Measurements from ENCODE around the gene TAF3. TPM values are rescaled to one million over a fixed set of nuclear protein-coding genes. Genes with fewer than 3 reads are reported as not detected.

The TAF3 gene
- total RNA-seq, 4 donors from 2014 or later: 11.7 to 12.6 (median 12.4) TPM

DNA sequence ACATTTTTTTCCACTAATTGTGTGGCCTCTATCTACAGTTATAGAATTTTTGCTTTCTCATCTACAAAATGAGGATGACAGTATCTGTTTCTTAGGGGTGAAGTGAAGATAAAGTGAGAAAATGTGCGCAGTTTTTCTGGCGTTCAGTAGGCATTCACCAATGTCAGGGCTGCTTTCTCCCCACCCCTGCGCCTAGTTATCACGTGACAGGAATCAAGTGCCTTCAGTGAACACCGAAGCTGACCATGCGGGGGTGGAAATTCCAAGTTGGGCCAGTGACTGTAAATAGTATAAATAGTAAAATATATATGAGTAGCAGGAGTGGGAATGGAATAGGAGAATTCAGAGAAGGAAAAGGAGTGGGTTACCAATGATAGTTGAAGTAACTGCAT is 77.4 kb downstream of the TAF3 start:
- no peak for DNase-seq (ENCODE audit: low spot score in 2 of 2)
- WGBS, 2 donors: 90 to 93% methylated on average over 6 of the region's 6 CpGs
- H3K27ac ChIP-seq: no peak overlapping the region
- H3K4me3 ChIP-seq: no peak overlapping the region
- no peaks in the 10 kb centered on the region for H3K27me3 ChIP-seq
- TF ChIP-seq EP300 (IDR thresholded peaks at IDR 0.05) (no peak), POLR2A (IDR thresholded peaks at IDR 0.05) (no peak)
- TF ChIP-seq, protein P1, sequence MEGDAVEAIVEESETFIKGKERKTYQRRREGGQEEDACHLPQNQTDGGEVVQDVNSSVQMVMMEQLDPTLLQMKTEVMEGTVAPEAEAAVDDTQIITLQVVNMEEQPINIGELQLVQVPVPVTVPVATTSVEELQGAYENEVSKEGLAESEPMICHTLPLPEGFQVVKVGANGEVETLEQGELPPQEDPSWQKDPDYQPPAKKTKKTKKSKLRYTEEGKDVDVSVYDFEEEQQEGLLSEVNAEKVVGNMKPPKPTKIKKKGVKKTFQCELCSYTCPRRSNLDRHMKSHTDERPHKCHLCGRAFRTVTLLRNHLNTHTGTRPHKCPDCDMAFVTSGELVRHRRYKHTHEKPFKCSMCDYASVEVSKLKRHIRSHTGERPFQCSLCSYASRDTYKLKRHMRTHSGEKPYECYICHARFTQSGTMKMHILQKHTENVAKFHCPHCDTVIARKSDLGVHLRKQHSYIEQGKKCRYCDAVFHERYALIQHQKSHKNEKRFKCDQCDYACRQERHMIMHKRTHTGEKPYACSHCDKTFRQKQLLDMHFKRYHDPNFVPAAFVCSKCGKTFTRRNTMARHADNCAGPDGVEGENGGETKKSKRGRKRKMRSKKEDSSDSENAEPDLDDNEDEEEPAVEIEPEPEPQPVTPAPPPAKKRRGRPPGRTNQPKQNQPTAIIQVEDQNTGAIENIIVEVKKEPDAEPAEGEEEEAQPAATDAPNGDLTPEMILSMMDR (IDR thresholded peaks at IDR 0.05): no peak
- H3K4me1 ChIP-seq: peaks cover 0 to 20% (median 0%) of the 10 kb centered on the region in 4 donors
- H3K9me3 ChIP-seq: no peaks in the 10 kb centered on the region
- H3K36me3 ChIP-seq: peaks cover 0 to 20% (median 0%) of the 10 kb centered on the region in 3 donors

DNA sequence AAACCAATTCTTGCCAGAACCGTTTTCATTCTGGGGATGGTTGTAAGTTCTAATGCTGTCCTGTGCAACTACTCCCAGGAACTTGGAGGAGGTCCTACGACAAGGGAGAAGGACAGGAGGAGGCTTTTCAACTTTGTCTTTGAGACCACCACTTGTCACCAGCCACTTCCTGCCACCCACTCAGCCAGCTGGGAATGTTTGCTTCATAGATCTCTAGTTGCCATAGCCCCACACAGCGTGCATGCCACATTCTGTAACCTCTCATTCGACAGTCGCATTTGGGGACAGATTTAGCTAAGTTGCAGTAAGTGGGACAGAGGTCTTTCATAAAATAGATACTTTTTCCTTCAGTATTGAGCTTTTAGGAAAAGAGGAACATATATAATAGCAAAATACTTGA is 78.0 kb downstream of the TAF3 start:
- Histone ChIP-seq H3K9me3 (no peaks in the 10 kb centered on the region), H3K4me3 (no peak overlapping the region), H3K36me3 (peaks cover 0 to 20% (median 0%) of the 10 kb centered on the region in 3 donors), H3K27ac (no peak overlapping the region), H3K4me1 (peaks cover 0 to 18% (median 0%) of the 10 kb centered on the region in 4 donors), H3K27me3 (no peaks in the 10 kb centered on the region)
- TF ChIP-seq, protein P1 (IDR thresholded peaks at IDR 0.05): no peak
- TF ChIP-seq EP300 (IDR thresholded peaks at IDR 0.05): no peak
- no peak for TF ChIP-seq POLR2A (IDR thresholded peaks at IDR 0.05)
- DNase-seq (ENCODE audit: low spot score in 2 of 2): no peak
- 80 to 82% methylated on average over 5 of the region's 5 CpGs for WGBS, 2 donors

DNA sequence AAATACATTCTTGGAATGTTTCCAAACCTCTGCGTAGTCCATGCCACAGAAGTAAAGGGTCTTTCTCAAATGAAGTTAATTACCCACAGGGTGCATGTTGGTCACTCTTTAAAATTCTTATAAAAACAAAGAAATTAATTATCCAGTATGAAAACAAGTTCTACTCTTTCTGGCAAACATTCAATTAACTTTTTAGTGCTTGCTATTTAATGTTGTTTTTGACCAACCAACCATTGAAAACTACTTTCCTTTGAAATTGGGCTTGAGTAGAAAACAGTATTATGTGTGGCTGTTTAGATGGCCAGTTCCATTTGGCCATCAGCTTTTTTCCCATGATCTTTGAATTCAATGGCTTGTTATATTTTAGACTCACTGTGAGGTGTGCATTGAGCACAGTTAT is 83.0 kb downstream of the TAF3 start:
- TF ChIP-seq, protein P1 (IDR thresholded peaks at IDR 0.05): no peak
- TF ChIP-seq POLR2A (IDR thresholded peaks at IDR 0.05) (no peak), EP300 (IDR thresholded peaks at IDR 0.05) (no peak)
- WGBS, 2 donors: 81 to 93% methylated on average over 1 of the region's 1 CpG

DNA sequence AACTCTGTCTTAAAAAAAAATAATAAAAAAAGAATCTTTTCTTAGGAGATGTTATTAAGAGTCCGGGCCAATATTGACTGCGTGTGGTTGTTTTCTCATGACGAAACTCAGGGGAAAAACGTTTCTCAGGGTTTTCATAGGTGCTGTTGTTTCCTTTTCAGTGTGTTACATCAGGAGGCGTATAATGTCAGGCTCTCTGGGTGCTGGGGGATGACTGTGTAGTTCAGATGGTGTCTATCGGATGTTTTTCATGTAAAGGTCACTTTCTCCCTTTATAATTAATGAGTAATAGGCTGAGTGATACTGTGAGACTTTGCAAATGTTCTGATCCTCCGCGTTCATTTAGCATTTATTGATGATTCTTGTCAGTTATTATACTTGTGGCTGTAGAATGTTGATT is 84.1 kb downstream of the TAF3 start:
- Histone ChIP-seq H3K4me3 (no peak overlapping the region), H3K27ac (no peak overlapping the region), H3K9me3 (no peaks in the 10 kb centered on the region), H3K36me3 (peaks cover 0 to 6% (median 0%) of the 10 kb centered on the region in 3 donors), H3K27me3 (no peaks in the 10 kb centered on the region), H3K4me1 (no peaks in the 10 kb centered on the region)
- TF ChIP-seq, protein P1 (IDR thresholded peaks at IDR 0.05): no peak
- TF ChIP-seq POLR2A (IDR thresholded peaks at IDR 0.05): no peak
- WGBS, 2 donors: 88 to 95% methylated on average over 8 of the region's 8 CpGs
- DNase-seq (ENCODE audit: low spot score in 2 of 2): no peak

More for the DNA sequence above, 83.0 kb downstream of the TAF3 start:
- H3K4me3 ChIP-seq: no peak overlapping the region
- H3K4me1 ChIP-seq: no peaks in the 10 kb centered on the region
- H3K9me3 ChIP-seq: no peaks in the 10 kb centered on the region
- DNase-seq (ENCODE audit: low spot score in 2 of 2): no peak
- H3K27ac ChIP-seq: no peak overlapping the region
- H3K36me3 ChIP-seq: peaks cover 0 to 14% (median 0%) of the 10 kb centered on the region in 3 donors
- H3K27me3 ChIP-seq: no peaks in the 10 kb centered on the region

DNA sequence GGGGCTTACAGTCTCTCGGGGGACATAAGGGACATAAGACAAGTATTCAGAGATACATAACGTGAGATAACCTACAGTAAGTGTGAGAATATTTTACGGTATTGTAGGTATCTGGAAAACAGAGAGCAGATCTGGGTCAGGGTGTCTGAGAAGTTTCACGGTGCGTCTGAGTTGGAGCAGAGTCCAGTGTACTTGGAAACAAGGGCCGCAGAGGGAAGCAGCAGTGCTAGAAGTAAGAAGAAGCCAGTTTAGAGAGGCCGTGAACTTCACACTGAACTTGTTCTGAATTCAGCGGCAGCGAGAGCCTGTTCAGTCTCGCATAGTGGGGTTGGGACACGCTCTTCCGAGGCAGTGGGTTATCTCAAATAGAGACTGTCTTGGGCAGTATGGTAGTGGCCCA is 85.5 kb downstream of the TAF3 start:
- Histone ChIP-seq H3K27ac (no peak overlapping the region), H3K27me3 (no peaks in the 10 kb centered on the region), H3K4me1 (no peaks in the 10 kb centered on the region), H3K9me3 (no peaks in the 10 kb centered on the region), H3K36me3 (peaks cover 0 to 6% (median 0%) of the 10 kb centered on the region in 3 donors), H3K4me3 (no peak overlapping the region)
- DNase-seq (ENCODE audit: low spot score in 2 of 2): no peak
- TF ChIP-seq POLR2A (IDR thresholded peaks at IDR 0.05) (no peak), EP300 (IDR thresholded peaks at IDR 0.05) (no peak)
- TF ChIP-seq, protein P1 (IDR thresholded peaks at IDR 0.05): no peak
- 95 to 97% methylated on average over 12 of the region's 12 CpGs for WGBS, 2 donors
